OCI-LY1 (cell line): ENCODE data around the gene SASH3.

Experiments used
- H2AFZ ChIP-seq: fragments of 200-600 bp; sonication (generic), shearing (Covaris generic); 2 replicates; pipeline ENCODE4 v1.6.0; 2014; ENCODE audit warnings: antibody characterized with exemption, mild to moderate bottlenecking, low read length
- H3F3A ChIP-seq: fragments of 200-600 bp; sonication (generic), shearing (Covaris generic); 2 replicates; pipeline ENCODE4 v1.6.0; 2014; ENCODE audit warnings: mild to moderate bottlenecking, antibody characterized with exemption, low read length, moderate library complexity; ENCODE audit not compliant: insufficient read depth
- H3K27ac ChIP-seq: fragments of 200-600 bp; sonication (generic); 2 replicates; pipeline ENCODE4 v1.5.1; 2014; ENCODE audit warnings: low read length, mixed run types, mild to moderate bottlenecking, low read depth; ENCODE audit not compliant: poor library complexity, severe bottlenecking
- H3K27me3 ChIP-seq: fragments of 200-600 bp; sonication (generic); 2 replicates; pipeline ENCODE4 v1.6.0; 2014; ENCODE audit warnings: antibody characterized with exemption, mild to moderate bottlenecking, low read length, moderate library complexity; ENCODE audit not compliant: insufficient read depth
- H3K36me3 ChIP-seq: fragments of 200-600 bp; sonication (generic); 2 replicates; pipeline ENCODE4 v1.6.1; 2014; ENCODE audit warnings: mild to moderate bottlenecking, antibody characterized with exemption, low read length, moderate library complexity, mixed read lengths; ENCODE audit not compliant: insufficient read depth
- H3K4me1 ChIP-seq: fragments of 200-600 bp; sonication (generic); 2 replicates; pipeline ENCODE4 v1.5.1; 2014; ENCODE audit warnings: mild to moderate bottlenecking, low read length, moderate library complexity; ENCODE audit not compliant: insufficient read depth, severe bottlenecking
- H3K4me2 ChIP-seq: fragments of 200-600 bp; sonication (generic), shearing (Covaris generic); 2 replicates; pipeline ENCODE4 v1.6.1; 2014; ENCODE audit warnings: low read length
- H3K4me3 ChIP-seq: fragments of 200-600 bp; sonication (generic); 2 replicates; pipeline ENCODE4 v1.5.1; 2014; ENCODE audit warnings: low read length, low read depth, mild to moderate bottlenecking, mixed read lengths; ENCODE audit not compliant: poor library complexity, severe bottlenecking
- H3K79me2 ChIP-seq: fragments of 200-600 bp; shearing (Covaris generic); 2 replicates; pipeline ENCODE4 v1.6.1; 2016; ENCODE audit warnings: mixed run types, low read length, mixed read lengths; ENCODE audit not compliant: insufficient read depth
- H3K9ac ChIP-seq: fragments of 200-600 bp; sonication (generic), shearing (Covaris generic); 2 replicates; pipeline ENCODE4 v1.6.1; 2014; ENCODE audit warnings: mild to moderate bottlenecking, low read length, mixed read lengths
- H3K9me2 ChIP-seq: fragments of 200-600 bp; sonication (generic), shearing (Covaris generic); 2 replicates; pipeline ENCODE4 v1.6.1; 2014; ENCODE audit warnings: low read depth, mild to moderate bottlenecking, low read length, mixed read lengths
- H3K9me3 ChIP-seq: fragments of 200-600 bp; shearing (Covaris generic); 2 replicates; pipeline ENCODE4 v1.6.1; 2014; ENCODE audit warnings: low read length, mixed read lengths
- H4K20me1 ChIP-seq: fragments of 200-600 bp; sonication (generic), shearing (Covaris generic); 2 replicates; pipeline ENCODE4 v1.6.0; 2016; ENCODE audit warnings: mild to moderate bottlenecking, low read length; ENCODE audit not compliant: insufficient read depth
- CTCF ChIP-seq: fragments of 200-600 bp; sonication (generic), shearing (Covaris generic); IDR thresholded peaks from 2 replicates; pipeline ENCODE4 v1.5.1; 2017; ENCODE audit warnings: mild to moderate bottlenecking, antibody characterized with exemption, low read length, moderate library complexity, mixed read lengths
- EZH2 ChIP-seq: fragments of 200-600 bp; sonication (generic), shearing (Covaris generic); IDR thresholded peaks from 2 replicates; pipeline ENCODE4 v1.8.0; 2017; ENCODE audit warnings: borderline replicate concordance, mixed run types, mild to moderate bottlenecking, antibody characterized with exemption, low read length, moderate library complexity, mixed read lengths

SASH3 gene

GRCh38 chrX:129843209-129843458 lies 63.4 kb downstream of the SASH3 start:
- no peaks in the 10 kb centered on the region for H4K20me1 ChIP-seq
- peak overlapping the region; percentile 70 for H3K4me3 ChIP-seq
- peak overlapping the region; percentile 80 for H3K9ac ChIP-seq
- H3K36me3 ChIP-seq = peaks cover 7% of the 10 kb centered on the region; the same call in 1 of the 2 replicates
- no peaks in the 10 kb centered on the region for H3K27me3 ChIP-seq
- H3K9me3 ChIP-seq = no peaks in the 10 kb centered on the region
- H3K9me2 ChIP-seq = no peaks in the 10 kb centered on the region
- peak overlapping the region; percentile 38 for H3K27ac ChIP-seq
- peaks cover 32% of the 10 kb centered on the region for H3K4me1 ChIP-seq
- H3F3A ChIP-seq = no peaks in the 10 kb centered on the region
- TF ChIP-seq CTCF = no peak
- TF ChIP-seq EZH2 = no peak
- H3K4me2 ChIP-seq = peak overlapping the region; percentile 85
- H2AFZ ChIP-seq = no peak overlapping the region
- H3K79me2 ChIP-seq = no peaks in the 10 kb centered on the region

GRCh38 chrX:129843459-129844306 lies 63.9 kb downstream of the SASH3 start, which contains the start of gene ZDHHC9:
TSS of gene ZDHHC9 (minus strand) at chrX:129843886. CDS start at chrX:129841945, 1,941 bp downstream.
- H3K4me3 ChIP-seq = peak within 1 kb of the TSS; percentile 70
- no peaks in the 10 kb centered on the region for H3K9me3 ChIP-seq
- H3K9ac ChIP-seq = peak within 1 kb of the TSS; percentile 80
- H3K4me1 ChIP-seq = peaks cover 32% of the 10 kb centered on the region
- H3K4me2 ChIP-seq = peak within 1 kb of the TSS; percentile 85
- no peaks in the 10 kb centered on the region for H4K20me1 ChIP-seq
- TF ChIP-seq CTCF (no peak), EZH2 (no peak)
- H3K9me2 ChIP-seq = no peaks in the 10 kb centered on the region
- peak within 1 kb of the TSS; percentile 38 for H3K27ac ChIP-seq
- H3K27me3 ChIP-seq = no peaks in the 10 kb centered on the region
- no peaks in the 10 kb centered on the region for H3K79me2 ChIP-seq
- H2AFZ ChIP-seq = 0 out of 2 replicates have a peak within 1 kb of the TSS, but pooled peaks have one; percentile 0
- H3F3A ChIP-seq = no peaks in the 10 kb centered on the region
- peaks cover 7% of the 10 kb centered on the region; the same call in 1 of the 2 replicates for H3K36me3 ChIP-seq
